Bronchial epithelial cell (primary cell): Measurements from ENCODE around the gene SOX6. TPM values are rescaled to one million over a fixed set of nuclear protein-coding genes. Genes with fewer than 3 reads are reported as not detected.
A peak's percentile ranks its signal among the peaks of the same experiment; 100 is the strongest.
"Not testable (repeated sequence)": the region's sequence is repeated elsewhere in the genome, so short reads cannot be mapped to it uniquely, and the experiment has no call there.

ENCODE experiments used
- DNase-seq: peaks from one replicate; pipeline ENCODE4 v3.0.0-alpha.2; 2010; ENCODE audit warnings: low read depth
- FAIRE-seq: peaks from 2 replicates; lab custom pipeline; 2011; peaks lifted over from hg19 to GRCh38; lab: Jason Lieb, UNC
- H3K27me3 ChIP-seq: 2 replicates; pipeline ENCODE4 v1.5.1; 2011; ENCODE audit warnings: low read length; ENCODE audit not compliant: control insufficient read depth, insufficient read depth
- H3K36me3 ChIP-seq: 2 replicates; pipeline ENCODE4 v1.5.1; 2011; ENCODE audit warnings: low read length; ENCODE audit not compliant: control insufficient read depth, insufficient read depth
- H3K4me3 ChIP-seq: 2 replicates; pipeline ENCODE4 v1.5.1; 2011; ENCODE audit warnings: mild to moderate bottlenecking, low read depth, low read length, control low read depth
- total RNA-seq: library from RNA; depleted of rRNA; stranded (reverse); fragments of >200 nt; gene quantifications from 2 replicates; pipeline ENCODE4 v1.2.1, GENCODE V29; 2014
- TF ChIP-seq, protein P1 (sequence below): IDR thresholded peaks from 2 replicates; pipeline ENCODE4 v1.5.1; 2011; ENCODE audit warnings: mild to moderate bottlenecking, moderate library complexity, low read length, control low read depth, inconsistent platforms; ENCODE audit not compliant: insufficient read depth, severe bottlenecking

SOX6 gene
- total RNA-seq, 1 donor from 2014 or later: 0.53 TPM

DNA sequence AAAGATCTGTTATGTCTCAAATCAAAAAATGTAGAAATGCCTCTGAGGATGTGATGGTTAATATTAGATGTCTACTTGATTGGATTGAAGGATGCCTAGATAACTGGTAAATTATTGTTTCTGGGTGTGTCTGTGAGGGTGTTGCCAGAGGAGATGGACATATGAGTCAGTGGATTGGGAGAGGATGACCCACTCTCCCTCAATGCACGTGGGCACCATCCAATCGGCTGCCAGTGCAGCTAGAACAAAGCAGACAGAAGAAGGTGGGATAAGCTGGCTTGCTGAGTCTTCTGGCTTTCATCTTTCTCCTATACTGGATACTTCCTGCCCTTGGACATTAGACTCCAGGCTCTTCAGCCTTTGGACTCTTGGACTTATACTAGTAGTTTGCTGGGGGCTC lies 430.3 kb downstream of the SOX6 start:
- Histone ChIP-seq H3K27me3 (no peaks in the 10 kb centered on the region), H3K36me3 (no peaks in the 10 kb centered on the region), H3K4me3 (no peak overlapping the region)
- FAIRE-seq (peak; percentile 28), DNase-seq (peak; percentile 52)
- TF ChIP-seq, protein P1, sequence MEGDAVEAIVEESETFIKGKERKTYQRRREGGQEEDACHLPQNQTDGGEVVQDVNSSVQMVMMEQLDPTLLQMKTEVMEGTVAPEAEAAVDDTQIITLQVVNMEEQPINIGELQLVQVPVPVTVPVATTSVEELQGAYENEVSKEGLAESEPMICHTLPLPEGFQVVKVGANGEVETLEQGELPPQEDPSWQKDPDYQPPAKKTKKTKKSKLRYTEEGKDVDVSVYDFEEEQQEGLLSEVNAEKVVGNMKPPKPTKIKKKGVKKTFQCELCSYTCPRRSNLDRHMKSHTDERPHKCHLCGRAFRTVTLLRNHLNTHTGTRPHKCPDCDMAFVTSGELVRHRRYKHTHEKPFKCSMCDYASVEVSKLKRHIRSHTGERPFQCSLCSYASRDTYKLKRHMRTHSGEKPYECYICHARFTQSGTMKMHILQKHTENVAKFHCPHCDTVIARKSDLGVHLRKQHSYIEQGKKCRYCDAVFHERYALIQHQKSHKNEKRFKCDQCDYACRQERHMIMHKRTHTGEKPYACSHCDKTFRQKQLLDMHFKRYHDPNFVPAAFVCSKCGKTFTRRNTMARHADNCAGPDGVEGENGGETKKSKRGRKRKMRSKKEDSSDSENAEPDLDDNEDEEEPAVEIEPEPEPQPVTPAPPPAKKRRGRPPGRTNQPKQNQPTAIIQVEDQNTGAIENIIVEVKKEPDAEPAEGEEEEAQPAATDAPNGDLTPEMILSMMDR: no peak

DNA sequence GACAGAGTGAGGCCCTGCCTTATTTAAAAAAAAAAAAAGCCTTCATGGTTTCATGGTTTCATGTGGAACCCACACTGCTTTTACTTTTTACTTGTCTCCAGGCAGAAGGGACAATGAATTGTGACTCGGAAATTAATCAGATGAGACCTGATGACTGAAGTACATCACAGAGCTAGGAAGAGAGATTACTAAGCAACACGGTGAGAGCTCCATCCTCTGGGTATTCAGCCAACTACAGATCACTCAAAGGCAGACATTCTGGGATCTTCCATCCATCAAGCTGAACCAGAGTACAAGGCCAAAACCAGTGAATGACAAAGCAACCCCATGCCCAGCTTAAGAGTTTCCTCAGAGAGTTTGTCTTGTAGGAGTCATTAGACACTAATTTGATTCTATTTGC lies 433.2 kb downstream of the SOX6 start:
- DNase-seq (peak; percentile 52), FAIRE-seq (no peak)

DNA sequence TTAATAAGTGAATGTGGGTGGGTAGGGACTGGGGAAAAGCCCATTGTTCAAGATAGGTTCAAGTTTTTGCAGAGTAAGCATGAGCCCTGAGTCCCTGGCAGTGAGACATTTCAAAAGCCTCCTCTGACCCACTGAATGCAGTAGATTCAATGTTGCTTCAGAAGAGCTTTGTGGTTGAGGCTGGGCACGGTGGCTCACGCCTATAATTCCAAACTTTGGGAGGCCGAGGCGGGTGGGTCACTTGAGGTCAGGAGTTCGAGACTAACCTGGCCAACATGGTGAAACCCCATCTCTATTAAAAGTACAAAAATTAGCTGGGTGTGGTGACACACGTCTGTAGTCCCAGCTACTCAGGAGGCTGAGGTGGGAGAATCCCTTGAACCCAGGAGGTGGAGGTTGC lies 433.6 kb downstream of the SOX6 start:
- not testable (repeated sequence) for DNase-seq, FAIRE-seq, H3K27me3 ChIP-seq

More for the DNA sequence above, 433.2 kb downstream of the SOX6 start:
- Histone ChIP-seq H3K27me3 (no peaks in the 10 kb centered on the region), H3K36me3 (no peaks in the 10 kb centered on the region), H3K4me3 (no peak overlapping the region)
- TF ChIP-seq, protein P1: peak; percentile 15

DNA sequence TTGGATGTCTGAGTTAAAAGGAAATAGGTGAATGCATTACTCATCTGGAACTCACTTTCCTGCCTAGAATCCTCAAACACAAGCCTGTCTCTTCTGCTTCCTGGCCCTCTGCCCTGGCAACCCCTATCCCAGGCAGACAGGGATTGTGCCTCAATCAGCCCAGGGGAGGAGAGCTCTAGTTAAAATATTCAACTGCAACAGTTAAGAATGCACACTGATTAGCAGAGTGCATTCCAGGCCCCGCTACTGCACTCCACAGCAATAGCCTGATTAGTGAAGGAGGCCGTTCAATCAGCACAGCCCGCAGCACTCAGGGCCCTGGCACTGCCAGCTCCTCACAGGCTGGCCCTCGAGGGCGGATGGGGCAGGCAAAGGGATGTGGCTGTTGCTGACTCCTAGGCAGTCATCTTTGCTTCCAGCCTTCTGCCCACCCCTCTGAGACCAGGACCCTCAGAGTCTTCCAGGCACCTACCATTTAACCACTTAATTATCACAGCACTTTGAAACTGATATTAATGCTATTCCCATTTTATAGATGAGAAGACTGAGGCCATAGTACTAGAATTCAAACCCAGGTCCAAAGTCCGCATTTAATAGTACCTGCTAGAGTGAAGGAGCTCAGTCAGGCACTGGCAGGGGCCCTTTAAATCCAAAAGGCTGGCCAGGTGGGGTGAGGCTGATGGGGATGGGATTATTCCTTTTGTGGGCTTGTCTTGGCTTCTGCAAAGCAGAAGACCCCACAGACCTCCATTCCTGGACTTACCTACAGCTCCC lies 435.3 kb downstream of the SOX6 start:
- DNase-seq (peak; percentile 79), FAIRE-seq (no peak)
- Histone ChIP-seq H3K36me3 (no peaks in the 10 kb centered on the region), H3K27me3 (no peaks in the 10 kb centered on the region), H3K4me3 (no peak overlapping the region)
- TF ChIP-seq, protein P1: no peak

More for the DNA sequence above, 433.6 kb downstream of the SOX6 start:
- H3K36me3 ChIP-seq, H3K4me3 ChIP-seq: not testable (repeated sequence)

DNA sequence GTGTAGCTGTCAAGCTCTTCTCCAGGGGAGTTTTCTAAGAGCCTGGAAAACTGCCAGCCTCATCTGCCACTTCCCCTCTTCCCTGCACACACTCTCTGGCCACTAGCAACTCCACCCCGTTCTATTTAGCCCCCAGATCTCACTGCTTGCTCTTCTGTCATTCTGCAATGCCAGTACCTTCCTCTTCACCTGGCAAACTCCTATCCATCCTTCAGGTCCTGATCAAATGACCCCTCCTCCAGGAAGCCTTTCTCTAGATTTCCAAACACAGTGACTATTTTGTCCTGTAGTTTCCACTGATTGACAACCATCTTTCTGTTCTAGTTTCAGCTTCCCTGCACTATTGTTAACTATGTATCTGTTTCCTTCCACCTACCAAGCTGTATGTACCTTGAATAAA lies 437.7 kb downstream of the SOX6 start:
- Histone ChIP-seq H3K27me3 (no peaks in the 10 kb centered on the region), H3K36me3 (no peaks in the 10 kb centered on the region), H3K4me3 (no peak overlapping the region)
- FAIRE-seq: no peak
- DNase-seq: no peak
- TF ChIP-seq, protein P1: no peak

DNA sequence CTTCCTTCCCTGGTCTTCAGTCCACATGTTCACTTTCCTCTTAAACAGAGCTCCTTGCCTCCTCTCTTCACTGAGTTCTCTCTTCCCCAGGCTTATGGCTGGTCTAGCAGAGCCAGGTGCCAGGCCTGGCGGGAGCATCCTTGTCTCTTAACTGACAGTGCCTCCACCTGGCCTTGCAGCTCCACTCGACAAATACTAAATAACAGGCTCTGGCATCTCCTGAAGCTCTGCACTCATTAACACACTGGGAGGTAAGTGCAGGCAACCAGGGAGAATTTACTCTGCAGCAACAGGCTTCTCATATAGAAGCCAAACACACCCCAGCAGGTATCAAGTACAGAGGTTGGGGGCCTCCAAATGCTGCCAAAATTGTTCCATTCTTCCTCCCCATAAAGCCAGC lies 438.1 kb downstream of the SOX6 start:
- DNase-seq: no peak
- H3K36me3 ChIP-seq: no peaks in the 10 kb centered on the region
- no peaks in the 10 kb centered on the region for H3K27me3 ChIP-seq
- TF ChIP-seq, protein P1: no peak
- FAIRE-seq: no peak
- H3K4me3 ChIP-seq: no peak overlapping the region
